OCI-LY3 (cell line): ENCODE measurements around the gene KRTAP29-1.

Experiments
- EZH2phosphoT487 ChIP-seq: fragments of 200-600 bp; shearing (Covaris generic); IDR thresholded peaks from 2 replicates; pipeline ENCODE4 v1.6.1; 2018; ENCODE audit warnings: antibody characterized with exemption, mixed run types, low read depth
- TF ChIP-seq, protein P1 (sequence below): fragments of 200-600, 300-600 bp; sonication (generic); IDR thresholded peaks from 2 replicates; pipeline ENCODE4 v1.5.1; 2014; ENCODE audit warnings: antibody characterized with exemption, low read length, low read depth

DNA sequence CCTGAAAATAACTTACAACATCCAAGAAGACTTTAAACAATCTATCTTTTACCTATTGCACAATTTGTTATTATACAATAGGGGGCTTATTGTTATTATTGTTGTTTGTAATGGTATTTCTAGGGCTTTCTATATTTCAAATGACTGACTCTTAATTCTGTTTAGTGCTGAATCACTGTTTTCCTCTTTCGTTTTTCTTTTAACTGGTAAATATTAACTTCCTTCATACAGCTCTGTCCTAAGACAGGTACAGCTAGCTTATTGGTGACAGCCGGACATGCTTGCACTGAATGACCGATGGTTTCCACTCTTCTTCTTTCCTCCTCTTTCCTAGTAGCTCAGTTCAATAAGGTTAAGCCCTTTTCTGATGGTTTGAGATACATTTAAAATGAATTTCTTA lies 15.6 kb downstream of the KRTAP29-1 start:
- TF ChIP-seq, protein P1, sequence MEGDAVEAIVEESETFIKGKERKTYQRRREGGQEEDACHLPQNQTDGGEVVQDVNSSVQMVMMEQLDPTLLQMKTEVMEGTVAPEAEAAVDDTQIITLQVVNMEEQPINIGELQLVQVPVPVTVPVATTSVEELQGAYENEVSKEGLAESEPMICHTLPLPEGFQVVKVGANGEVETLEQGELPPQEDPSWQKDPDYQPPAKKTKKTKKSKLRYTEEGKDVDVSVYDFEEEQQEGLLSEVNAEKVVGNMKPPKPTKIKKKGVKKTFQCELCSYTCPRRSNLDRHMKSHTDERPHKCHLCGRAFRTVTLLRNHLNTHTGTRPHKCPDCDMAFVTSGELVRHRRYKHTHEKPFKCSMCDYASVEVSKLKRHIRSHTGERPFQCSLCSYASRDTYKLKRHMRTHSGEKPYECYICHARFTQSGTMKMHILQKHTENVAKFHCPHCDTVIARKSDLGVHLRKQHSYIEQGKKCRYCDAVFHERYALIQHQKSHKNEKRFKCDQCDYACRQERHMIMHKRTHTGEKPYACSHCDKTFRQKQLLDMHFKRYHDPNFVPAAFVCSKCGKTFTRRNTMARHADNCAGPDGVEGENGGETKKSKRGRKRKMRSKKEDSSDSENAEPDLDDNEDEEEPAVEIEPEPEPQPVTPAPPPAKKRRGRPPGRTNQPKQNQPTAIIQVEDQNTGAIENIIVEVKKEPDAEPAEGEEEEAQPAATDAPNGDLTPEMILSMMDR = no peak
- TF ChIP-seq EZH2phosphoT487 = no peak
